DOHH2 (cell line): ENCODE results near the gene S100B.
"Not testable (repeated sequence)": the region's sequence is repeated elsewhere in the genome, so short reads cannot be mapped to it uniquely, and the experiment has no call there.

Source experiments
- H3F3A ChIP-seq: fragments of 200-600 bp; sonication (generic), shearing (Covaris generic); 2 replicates; pipeline ENCODE4 v1.6.0; 2016; ENCODE audit warnings: antibody characterized with exemption, mild to moderate bottlenecking; ENCODE audit not compliant: control insufficient read depth, insufficient read depth
- H3K27ac ChIP-seq: fragments of 200-600 bp; sonication (generic); 2 replicates; pipeline ENCODE4 v1.5.1; 2014; ENCODE audit warnings: low read depth, mild to moderate bottlenecking, low read length, moderate library complexity
- H3K27me3 ChIP-seq: fragments of 200-600 bp; sonication (generic); 2 replicates; pipeline ENCODE4 v1.6.1; 2014; ENCODE audit warnings: mild to moderate bottlenecking, low read length, mixed read lengths; ENCODE audit not compliant: control insufficient read depth
- H3K36me3 ChIP-seq: fragments of 200-600 bp; sonication (generic); 2 replicates; pipeline ENCODE4 v1.6.1; 2014; ENCODE audit warnings: mild to moderate bottlenecking, low read length, moderate library complexity, mixed read lengths; ENCODE audit not compliant: control insufficient read depth
- H3K4me1 ChIP-seq: fragments of 200-600 bp; sonication (generic); 2 replicates; pipeline ENCODE4 v1.6.1; 2014; ENCODE audit warnings: mild to moderate bottlenecking, low read length, mixed read lengths; ENCODE audit not compliant: control insufficient read depth
- H3K4me2 ChIP-seq: fragments of 200-600 bp; sonication (generic); 2 replicates; pipeline ENCODE4 v1.6.0; 2014; ENCODE audit warnings: mild to moderate bottlenecking, low read length, moderate library complexity
- H3K4me3 ChIP-seq: fragments of 200-600 bp; sonication (generic); 2 replicates; pipeline ENCODE4 v1.5.1; 2014; ENCODE audit warnings: mild to moderate bottlenecking, low read length, mixed read lengths
- H3K79me2 ChIP-seq: fragments of 200-600 bp; sonication (generic); 2 replicates; pipeline ENCODE4 v1.6.1; 2014; ENCODE audit warnings: mild to moderate bottlenecking, low read length, mixed read lengths; ENCODE audit not compliant: control insufficient read depth
- H3K9me2 ChIP-seq: fragments of 200-600 bp; sonication (generic); replicated peaks from 2 replicates; pipeline ENCODE4 v1.6.1; 2014; ENCODE audit warnings: mild to moderate bottlenecking, low read length, mixed read lengths; ENCODE audit not compliant: control insufficient read depth
- H3K9me3 ChIP-seq: fragments of 200-600 bp; sonication (generic); 2 replicates; pipeline ENCODE4 v1.6.1; 2014; ENCODE audit warnings: antibody characterized with exemption, low read length, mixed read lengths; ENCODE audit not compliant: control insufficient read depth, insufficient read depth
- H4K20me1 ChIP-seq: fragments of 200-600 bp; sonication (generic); 2 replicates; pipeline ENCODE4 v1.6.0; 2014; ENCODE audit warnings: low read depth, mild to moderate bottlenecking, antibody characterized with exemption, low read length, moderate library complexity; ENCODE audit not compliant: control insufficient read depth, insufficient read depth
- CTCF ChIP-seq: fragments of 200-600 bp; sonication (generic); IDR thresholded peaks from one replicate; pipeline ENCODE4 v1.5.1; 2014; ENCODE audit warnings: antibody characterized with exemption, mild to moderate bottlenecking, low read depth, low read length; ENCODE audit not compliant: poor library complexity, severe bottlenecking
- EZH2phosphoT487 ChIP-seq: fragments of 200-600 bp; sonication (generic); IDR thresholded peaks from 2 replicates; pipeline ENCODE4 v1.6.1; 2017; ENCODE audit warnings: borderline replicate concordance, mild to moderate bottlenecking, antibody characterized with exemption, low read length, moderate library complexity, mixed read lengths

The S100B gene

GRCh38 chr21:46634427-46634826 lies 29.5 kb upstream of the S100B start:
- peaks cover 17% of the 10 kb centered on the region for H3K4me1 ChIP-seq
- peak overlapping the region; percentile 75 for H3K27ac ChIP-seq
- TF ChIP-seq CTCF: no peak
- TF ChIP-seq EZH2phosphoT487: no peak
- peaks cover 10% of the 10 kb centered on the region for H3K79me2 ChIP-seq
- peaks cover 9% of the 10 kb centered on the region for H3F3A ChIP-seq
- no peaks in the 10 kb centered on the region for H4K20me1 ChIP-seq
- no peaks in the 10 kb centered on the region for H3K9me3 ChIP-seq
- peaks cover 5% of the 10 kb centered on the region for H3K36me3 ChIP-seq
- H3K4me3 ChIP-seq: peak overlapping the region; percentile 94
- no peaks in the 10 kb centered on the region for H3K27me3 ChIP-seq
- peak overlapping the region; percentile 97 for H3K4me2 ChIP-seq
- H3K9me2 ChIP-seq: no peaks in the 10 kb centered on the region

- Histone ChIP-seq H3K4me2 (no peak overlapping the region), H3F3A (peaks cover 9% of the 10 kb centered on the region), H3K36me3 (peaks cover 5% of the 10 kb centered on the region), H3K9me2 (no peaks in the 10 kb centered on the region), H3K27me3 (no peaks in the 10 kb centered on the region), H3K9me3 (no peaks in the 10 kb centered on the region), H4K20me1 (no peaks in the 10 kb centered on the region), H3K27ac (no peak overlapping the region), H3K4me1 (peaks cover 17% of the 10 kb centered on the region), H3K4me3 (no peak overlapping the region), H3K79me2 (peaks cover 10% of the 10 kb centered on the region)
- no peak for TF ChIP-seq CTCF
- no peak for TF ChIP-seq EZH2phosphoT487
These were observed 28.7 kb upstream of the S100B start for GRCh38 chr21:46633566-46633965.

- not testable (repeated sequence) for H3K4me1 ChIP-seq, H3K79me2 ChIP-seq, H3K4me3 ChIP-seq
These were observed 26.0 kb upstream of the S100B start for GRCh38 chr21:46630915-46631314.

DNA sequence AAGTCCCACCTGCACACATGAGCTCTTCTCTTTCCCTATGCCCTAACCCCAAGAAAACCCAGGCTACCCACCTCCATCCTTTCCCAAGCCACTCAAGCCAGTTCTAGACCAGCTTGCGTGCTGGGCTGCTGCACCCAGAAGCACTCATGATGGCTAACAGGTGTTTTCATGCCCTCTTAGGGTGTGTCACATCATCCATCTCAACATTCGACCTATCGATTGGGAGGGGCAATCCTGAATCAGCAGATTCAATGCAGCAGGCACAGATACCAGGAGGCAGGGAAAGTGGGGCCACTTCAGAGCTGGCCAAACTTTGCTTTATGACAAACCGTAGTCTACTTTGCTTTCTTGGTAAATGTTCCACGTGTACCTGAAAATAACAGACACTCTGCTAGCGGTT lies 24.0 kb upstream of the S100B start:
- no peaks in the 10 kb centered on the region for H3K9me2 ChIP-seq
- H3K27me3 ChIP-seq: no peaks in the 10 kb centered on the region
- no peaks in the 10 kb centered on the region for H3K79me2 ChIP-seq
- H3K4me3 ChIP-seq: no peak overlapping the region
- no peaks in the 10 kb centered on the region for H3K36me3 ChIP-seq
- H4K20me1 ChIP-seq: no peaks in the 10 kb centered on the region
- H3F3A ChIP-seq: no peaks in the 10 kb centered on the region
- peaks cover 7% of the 10 kb centered on the region for H3K9me3 ChIP-seq
- no peak for TF ChIP-seq CTCF
- no peak for TF ChIP-seq EZH2phosphoT487
- H3K4me1 ChIP-seq: no peaks in the 10 kb centered on the region
- no peak overlapping the region for H3K4me2 ChIP-seq
- no peak overlapping the region for H3K27ac ChIP-seq

More at GRCh38 chr21:46630915-46631314, 26.0 kb upstream of the S100B start:
- not testable (repeated sequence) for H3K27me3 ChIP-seq, H3K27ac ChIP-seq, H3K36me3 ChIP-seq, H3K4me2 ChIP-seq, H3K9me2 ChIP-seq, H3F3A ChIP-seq, H3K9me3 ChIP-seq, H4K20me1 ChIP-seq
